Activated CD4-positive, alpha-beta T cell treated with anti-CD3 and anti-CD28 coated beads for 24 hours (primary cell): ENCODE results near the gene CASP14.
"Not testable (repeated sequence)": the region's sequence is repeated elsewhere in the genome, so short reads cannot be mapped to it uniquely, and the experiment has no call there.

ENCODE experiments used
- DNase-seq, 2 donors: peaks; one replicate each; pipeline ENCODE4 v3.0.0-alpha.2; 2020; ENCODE audit warnings: low read depth in 2 of 2

CASP14 gene, protein sequence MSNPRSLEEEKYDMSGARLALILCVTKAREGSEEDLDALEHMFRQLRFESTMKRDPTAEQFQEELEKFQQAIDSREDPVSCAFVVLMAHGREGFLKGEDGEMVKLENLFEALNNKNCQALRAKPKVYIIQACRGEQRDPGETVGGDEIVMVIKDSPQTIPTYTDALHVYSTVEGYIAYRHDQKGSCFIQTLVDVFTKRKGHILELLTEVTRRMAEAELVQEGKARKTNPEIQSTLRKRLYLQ

DNA sequence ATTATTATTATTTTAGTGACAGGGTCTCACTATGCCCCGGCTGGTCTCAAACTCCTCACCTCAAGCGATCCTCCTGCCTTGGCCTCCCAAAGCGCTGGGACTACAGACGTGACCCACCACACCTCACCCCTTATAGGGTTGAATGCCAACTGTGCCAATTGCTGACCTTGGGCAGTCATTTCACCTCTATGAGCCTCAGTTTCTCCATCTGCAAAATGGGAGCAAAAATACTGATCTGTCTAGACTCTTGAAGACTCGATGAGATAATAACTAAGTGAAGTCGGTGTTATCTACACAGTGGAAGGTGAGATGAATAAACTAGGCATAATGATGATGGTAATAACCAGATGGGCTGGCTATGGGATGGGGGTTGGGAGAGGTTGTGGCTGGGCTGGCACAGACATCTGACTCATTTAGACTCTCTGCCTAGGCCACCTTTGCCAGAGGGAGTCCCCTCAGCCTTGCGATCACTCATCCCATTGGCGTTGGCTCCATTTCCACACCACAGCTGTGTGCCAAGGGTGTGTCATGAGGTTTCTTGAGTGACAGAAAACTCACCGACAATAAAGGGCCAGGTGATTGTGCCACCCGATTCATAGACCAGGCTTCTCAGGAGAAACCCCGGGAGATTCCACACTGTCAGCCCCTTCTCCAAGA, at the start of gene CASP14:
CASP14 (plus strand) TSS at position 596 of the 657 bp plus-strand sequence. CDS start 2,772 bp downstream, outside the sequence.
- DNase-seq = no peak

DNA sequence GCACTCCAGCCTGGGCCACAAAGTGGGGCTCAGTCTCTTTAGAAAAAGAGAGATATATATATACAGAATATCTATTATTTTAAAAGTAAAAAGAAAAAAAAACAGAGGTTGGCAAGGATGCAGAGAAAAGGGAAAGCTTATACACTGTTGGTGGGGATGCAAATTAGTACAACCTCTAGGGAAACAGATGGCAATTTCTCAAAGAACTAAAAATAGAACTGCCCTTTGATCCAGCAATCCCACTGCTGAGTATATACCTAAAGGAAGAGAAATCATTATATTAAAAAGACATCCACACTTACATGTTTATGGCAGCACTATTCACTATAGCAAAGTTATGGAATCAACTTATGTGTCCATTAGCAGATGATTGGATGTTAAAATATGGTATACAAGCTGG, 41.0 kb upstream of the CASP14 start:
- DNase-seq = no peak

DNA sequence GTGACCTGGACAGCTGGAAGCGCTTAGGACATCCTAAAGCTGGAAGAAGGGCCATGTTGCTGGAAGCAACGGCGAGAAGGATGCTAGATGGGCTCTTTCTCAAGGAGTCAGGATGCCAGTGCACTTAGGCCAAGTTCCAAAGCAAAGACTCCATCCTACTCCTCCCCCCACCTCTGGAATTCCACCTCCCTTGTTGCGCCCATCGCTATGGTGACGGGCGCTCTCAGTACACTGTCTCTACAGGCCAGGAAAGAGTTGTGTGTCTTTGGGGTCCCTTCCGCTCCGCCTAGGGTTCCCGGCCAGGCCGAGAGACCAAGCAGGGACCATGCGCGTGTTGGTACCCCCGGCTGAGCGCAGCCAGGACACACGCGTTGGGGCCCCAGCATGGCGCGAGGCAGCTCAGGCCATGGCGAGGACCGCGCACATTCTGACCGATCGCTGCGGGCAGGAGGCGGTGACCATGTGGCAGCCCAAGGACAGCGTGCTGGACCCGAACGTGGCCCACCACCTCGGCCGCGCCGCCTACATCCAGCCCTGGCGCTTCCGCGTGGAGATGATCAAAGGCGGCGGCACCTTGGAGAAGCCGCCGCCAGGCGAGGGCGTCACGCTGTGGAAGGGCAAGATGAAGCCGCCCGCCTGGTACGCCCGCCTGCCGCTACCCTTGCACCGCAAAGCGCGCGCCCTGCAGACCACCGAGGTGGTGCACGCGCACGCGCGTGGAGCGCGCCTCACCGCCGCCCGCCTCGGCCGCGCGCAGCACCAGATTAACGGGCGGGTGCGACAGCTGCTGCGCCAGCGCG, 38.6 kb upstream of the CASP14 start:
- no peak for DNase-seq

DNA sequence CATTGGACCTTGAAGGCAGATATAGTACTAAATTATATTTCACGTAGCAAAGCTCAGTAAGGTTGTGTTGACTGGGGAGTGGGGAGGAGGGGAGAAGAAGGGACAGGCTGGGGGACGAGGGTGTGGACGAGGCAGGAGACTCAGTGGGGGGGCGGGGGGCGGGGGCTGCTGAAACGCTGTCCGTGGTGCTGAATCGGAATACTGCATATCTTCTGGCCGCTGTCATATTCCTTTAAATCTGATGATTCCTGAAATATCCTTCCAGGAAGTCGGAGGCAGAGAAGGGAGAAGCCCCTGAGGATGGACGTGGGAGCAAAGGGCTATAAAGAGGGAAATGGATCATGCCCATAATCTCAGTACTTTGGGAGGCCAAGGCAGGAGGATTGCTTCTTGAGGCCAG, 34.7 kb upstream of the CASP14 start:
- DNase-seq = no peak

DNA sequence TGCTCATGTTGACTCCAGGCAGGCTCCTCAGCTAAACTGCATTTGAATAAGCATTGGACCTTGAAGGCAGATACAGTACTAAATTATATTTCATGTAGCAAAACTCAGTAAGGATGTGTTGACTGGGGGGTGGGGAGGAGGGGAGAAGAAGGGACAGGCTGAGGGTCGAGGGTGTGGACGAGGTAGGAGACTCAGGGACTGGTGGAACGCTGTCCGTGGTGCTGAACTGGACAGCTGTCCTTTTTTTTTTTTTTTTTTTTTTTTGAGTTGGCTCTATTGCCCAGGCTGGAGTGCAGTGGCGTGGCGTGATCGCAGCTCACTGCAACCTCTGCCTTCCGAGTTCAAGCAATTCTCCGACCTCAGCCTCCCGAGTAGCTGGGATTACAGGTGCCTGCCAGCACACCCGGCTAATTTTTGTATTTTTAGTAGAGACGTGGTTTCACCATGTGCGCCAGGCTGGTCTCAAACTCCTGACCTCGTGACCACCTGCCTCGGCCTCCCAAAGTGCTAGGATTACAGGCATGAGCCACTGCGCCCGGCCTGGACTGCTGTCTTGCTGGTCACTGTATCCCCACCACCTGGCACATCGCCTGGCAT, 33.2 kb upstream of the CASP14 start:
- no peak for DNase-seq

DNA sequence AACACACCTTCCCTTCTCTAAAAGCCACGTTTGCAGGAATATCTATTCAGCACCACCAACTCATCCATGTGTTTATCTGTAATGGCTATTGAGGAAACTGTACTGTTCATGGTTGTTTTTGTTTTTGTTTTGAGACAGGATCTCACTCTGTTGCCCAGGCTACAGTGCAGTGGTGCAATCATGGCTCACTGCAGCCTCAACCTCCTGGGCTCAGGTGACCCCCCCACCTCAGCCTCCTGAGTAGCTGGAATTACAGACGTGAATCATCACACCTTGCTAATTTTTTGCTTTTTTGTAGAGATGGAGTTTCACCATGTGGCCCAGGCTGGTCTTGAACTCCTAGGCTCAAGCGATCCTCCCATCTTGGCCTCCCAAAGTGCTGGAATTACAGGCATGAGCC, 30.4 kb upstream of the CASP14 start:
- DNase-seq = not testable (repeated sequence)

DNA sequence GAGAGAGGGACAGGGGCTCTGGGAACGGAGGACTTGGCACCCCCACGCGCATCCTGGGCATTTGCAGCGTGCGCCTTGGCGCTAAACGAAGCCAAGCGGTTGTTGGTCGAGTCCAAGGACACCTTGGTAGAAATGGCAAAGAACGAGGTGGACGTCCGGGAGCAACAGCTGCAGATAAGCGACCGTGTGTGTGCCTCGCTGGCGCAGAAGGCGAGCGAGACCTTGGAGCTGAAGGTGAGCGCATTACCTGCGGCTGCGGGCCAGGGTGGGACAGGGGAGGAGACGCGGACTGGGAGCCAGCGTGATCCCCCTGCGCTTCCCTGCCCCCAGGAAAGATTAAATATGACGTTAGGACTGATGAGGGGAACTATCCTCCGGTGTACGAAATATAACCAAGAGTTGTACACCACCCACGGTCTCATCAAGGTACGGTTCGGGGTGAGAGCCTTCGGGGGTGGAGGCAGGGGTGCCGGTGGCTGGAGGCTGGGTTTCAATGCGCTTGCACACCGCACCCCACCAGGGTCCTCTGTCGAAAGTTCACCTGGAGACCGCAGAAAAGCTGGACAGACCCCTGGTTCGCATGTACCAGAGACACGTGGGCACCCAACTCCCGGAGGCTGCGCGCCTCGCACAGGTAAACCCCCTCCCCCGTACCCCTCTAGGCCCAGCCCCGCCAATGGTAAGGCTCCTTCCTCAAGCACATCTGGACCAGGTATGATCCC, 27.8 kb upstream of the CASP14 start:
- DNase-seq = no peak

DNA sequence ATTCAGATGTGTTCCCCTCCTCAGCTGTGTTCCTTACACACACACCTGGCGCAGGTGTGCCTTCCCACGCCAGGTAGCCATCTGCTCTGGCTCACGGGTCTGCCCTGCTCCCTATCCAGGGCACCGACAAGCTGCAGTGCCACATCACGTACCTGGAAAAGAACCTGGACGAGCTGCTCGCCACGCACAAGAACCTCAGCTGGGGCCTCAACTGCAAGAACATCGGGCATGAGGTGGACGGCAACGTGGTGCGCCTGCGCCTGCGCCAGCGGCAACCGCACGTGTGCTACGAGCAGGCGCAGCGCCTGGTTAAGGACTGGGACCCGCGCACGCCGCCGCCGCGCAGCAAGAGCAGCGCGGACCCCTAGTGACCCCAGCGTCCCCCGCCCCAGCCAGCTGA, 26.5 kb upstream of the CASP14 start:
- no peak for DNase-seq

DNA sequence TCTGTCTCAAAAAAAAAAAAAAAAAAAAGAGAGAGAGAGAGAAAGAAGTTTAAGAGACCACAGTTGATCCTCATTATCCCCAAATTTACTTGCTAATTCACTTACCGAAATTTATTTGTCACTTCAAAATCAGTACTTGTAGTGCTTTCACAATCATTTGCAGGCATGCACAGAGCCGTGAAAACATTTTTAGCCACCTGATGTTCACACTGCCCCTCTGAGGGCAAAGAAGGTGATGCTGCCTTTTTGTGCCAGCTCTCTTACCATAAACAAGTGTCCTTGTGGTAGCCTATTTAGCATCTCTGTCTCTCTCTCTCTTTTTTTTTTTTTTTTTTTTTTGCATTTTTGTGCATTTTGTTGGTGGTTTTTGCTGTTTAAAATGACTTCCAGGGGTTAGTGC, 24.1 kb upstream of the CASP14 start:
- DNase-seq = no peak

DNA sequence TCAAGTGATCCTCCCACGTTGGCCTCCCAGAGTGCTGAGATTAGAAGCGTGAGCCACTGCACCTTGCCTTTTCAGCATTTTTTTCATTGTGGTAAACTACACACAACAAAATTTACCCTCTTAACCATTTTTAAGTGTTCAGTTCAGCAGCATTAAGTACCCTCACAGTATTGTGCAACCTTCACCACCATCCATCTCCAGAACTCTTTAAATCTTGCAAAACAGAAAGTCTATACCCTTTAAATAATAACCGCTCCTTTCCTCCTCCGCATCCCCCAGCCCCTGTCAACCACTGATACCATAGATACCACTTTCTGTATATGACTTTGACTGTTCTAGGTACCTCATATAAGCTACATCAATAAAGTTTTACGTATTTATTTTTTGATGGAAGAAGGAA, 20.8 kb upstream of the CASP14 start:
- DNase-seq = no peak

DNA sequence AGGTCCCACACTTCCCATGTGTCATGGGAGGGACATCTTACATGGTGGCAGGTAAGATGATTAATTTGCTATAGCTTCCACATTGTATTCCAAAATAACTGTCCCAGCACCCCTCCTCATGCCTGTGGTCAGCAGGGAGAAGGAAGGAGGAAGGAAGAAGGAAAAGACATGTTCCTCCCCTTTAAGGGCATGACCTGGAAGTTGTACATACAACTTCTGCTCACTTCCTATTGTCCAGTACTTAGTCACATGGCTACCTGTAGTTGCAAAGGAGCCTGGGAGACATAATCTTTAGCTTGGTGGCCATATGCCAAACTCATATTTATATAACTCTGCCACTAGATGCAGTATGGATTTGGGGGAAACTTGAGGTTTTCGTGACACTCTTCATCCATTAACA, 17.6 kb upstream of the CASP14 start:
- DNase-seq = no peak

DNA sequence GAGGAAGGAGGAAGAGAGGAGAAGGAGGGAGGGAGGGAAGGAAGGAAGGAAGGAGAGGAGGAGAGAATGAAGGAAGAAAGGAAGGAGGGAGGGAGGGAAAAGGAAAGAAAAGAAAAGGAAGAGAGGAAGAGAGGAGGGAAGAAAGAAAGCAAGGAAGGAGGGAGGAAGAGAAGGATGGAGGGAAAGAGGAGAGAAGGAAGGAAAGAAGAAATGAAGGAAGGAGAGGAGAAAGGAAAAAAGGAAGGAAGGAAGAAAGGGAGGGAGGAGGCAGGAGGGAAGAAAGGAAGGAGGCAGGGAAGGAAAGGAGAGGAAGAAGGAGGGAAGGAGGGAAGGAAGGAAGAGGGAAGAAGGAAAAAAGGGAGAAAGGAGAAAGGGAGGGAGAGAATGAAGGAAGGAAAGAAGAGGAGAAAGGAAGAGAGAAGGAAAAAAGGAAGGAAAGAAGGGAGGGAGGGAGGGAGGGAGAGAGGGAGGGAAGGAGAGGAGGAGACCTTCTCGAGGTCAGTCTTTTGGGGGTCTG, 13.4 kb upstream of the CASP14 start:
- no peak for DNase-seq

DNA sequence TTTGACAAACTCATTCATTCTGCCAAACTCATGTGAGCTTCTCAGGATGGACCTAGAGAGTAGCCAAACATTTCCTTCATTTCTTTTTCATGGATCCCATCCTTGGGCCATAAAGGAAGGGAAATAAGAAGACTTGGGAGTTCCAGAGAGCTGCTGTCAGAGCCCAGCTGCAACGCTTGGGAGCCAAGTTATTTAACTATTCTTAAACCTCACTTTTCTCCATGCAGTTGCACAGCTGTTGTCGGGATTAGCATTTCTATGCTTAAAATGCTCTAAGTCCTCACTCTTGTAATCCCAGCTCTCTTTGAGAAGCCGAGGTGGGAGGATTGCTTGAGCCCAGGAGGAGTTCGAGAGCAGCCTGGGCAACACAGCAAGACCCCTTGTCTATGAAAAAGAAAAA, 11.7 kb upstream of the CASP14 start:
- DNase-seq = no peak

DNA sequence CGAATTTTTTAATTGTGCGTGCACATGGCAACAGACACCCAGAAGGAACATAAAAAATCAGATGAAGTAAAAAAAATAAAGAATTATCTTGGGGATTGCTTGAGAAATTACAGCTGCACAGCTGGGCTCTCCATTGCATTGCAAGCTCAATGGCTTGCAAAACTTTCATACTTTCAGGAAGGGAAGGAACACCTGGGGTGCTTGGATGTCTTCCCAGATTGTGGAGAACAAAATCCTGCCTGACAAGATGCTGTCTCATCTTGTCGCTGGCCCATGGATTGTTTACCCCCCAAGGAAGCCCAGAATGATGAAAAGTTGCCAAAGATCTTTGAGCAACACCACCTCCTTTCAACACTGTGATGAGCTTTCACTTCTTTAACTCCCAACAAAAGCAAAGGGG, 11.0 kb upstream of the CASP14 start:
- DNase-seq = no peak

DNA sequence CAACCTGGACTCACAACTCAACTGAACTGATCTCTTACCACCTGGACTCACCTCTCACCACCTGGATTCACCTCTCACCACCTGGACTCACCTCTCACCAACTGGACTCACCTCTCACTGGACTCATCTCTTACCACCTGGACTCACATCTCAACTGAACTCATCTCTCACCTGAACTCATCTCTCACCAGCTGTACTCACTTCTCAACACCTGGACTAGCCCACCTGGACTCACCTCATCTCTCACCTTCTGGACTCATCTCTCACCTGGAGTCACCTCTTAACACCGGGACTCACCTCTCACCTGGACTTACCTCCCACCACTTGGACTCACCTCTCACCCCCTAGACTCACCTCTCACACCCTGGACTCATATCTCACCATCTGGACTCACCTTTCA, 7.3 kb upstream of the CASP14 start:
- no peak for DNase-seq

DNA sequence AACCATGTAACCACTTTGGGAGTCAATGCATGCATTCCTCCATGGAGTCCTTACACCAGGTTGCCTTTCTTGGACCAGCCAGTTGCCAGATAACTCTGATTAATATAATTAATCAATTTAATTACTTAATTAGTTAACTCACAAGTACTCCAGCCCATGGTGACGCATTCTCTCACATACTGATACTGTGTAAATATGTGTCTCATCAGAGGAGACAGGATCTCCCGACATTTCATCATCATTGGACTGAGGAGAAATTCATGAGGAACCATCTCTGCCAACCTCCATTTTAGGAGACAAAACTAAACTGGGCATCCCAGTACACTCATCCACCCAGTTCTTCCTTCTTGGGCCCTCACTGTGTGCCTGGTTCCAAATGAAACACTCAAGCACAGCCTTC, 6.5 kb upstream of the CASP14 start:
- DNase-seq = no peak

DNA sequence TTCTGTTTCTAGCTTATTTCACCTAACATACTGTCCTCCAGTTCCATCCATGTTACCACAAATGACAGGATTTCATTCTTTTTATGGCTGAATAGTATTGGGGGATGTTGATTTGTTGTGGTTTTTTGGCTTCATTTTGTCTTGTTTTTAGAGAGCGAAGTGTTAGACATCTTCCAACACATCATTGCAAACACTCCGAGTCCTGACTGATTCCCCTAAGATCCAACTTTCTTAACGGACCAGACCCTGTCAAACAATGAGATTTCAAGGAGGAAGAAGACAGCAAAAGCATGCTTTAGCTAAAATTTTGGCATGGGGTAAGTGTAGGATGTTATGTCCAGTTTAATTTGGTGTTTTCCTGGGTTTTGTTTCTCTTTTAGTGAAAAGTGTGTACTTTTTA, 3.8 kb upstream of the CASP14 start:
- no peak for DNase-seq

DNA sequence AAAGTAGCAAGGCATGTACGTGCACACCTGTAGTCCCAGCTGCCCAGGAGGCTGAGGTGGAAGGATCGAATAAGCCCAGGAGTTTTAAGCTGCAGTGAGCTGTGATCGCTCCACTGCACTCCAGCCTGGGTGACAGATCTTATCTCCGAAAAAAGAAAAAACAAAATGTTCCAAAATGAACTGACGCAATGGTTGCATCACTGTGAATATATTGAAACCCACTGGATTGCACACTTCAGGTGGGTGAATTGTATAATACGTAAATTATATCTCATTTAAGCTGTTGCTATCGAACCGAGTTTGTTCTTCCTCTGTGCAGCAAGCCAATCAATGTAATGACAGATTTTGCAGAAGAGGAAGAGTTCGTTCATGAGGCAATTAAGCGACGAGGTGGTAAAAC, 1.6 kb upstream of the CASP14 start:
- DNase-seq = no peak

DNA sequence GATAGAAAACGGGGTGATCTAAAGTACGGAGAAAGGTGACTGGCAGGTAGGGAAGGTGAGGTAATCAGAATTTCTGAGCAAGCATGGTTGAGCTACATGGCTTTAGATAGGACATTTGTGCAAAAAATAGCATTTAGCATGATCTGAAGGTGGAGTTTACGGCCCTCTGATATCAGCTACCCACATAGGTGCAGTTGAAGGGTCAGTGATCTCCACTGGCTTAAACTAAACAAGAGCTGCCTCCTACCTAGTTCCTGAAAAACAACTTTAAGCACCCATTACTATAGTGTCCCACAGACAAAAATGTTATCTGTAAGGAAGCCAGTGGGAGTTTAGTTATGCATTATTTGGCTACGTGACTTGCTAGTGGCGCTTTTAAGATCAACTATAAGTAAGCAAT, 1.2 kb upstream of the CASP14 start:
- no peak for DNase-seq

DNA sequence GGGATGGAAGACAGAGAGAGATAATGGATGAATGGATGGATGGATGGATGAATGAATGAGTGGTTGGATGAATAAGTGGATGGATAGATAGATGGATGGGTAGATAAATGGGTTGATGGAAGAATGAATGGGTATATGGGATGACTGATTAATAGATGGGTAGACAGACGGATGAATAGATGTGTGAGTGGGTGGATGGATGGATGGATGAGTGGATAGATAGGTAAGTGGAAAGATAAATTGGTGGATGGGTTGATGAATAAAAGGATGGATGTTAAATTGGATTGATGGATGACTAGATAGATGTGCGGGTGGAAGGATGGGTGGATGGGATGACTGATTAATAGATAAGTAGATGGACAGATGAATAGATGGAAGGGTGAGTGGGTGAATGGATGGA, 1.4 kb downstream of the CASP14 start:
- no peak for DNase-seq

DNA sequence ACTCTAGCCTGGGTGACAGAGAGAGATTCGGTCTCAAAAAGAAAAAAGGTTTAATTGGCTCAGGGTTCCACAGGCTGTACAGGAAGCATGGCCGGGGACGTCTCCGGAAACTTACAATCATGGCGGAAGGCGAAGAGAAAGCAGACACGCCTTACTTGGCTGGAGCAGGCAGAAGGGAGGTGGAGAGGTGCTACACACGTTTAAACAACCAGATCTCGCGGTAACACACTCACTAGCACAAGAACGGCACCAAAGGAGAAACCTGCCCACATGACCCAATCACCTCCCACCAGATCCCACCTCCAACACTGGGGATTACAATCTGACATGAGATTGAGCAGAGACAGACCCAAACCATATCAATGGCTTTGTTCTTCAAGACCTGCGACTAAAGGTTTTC, 12.8 kb downstream of the CASP14 start:
- DNase-seq = no peak

DNA sequence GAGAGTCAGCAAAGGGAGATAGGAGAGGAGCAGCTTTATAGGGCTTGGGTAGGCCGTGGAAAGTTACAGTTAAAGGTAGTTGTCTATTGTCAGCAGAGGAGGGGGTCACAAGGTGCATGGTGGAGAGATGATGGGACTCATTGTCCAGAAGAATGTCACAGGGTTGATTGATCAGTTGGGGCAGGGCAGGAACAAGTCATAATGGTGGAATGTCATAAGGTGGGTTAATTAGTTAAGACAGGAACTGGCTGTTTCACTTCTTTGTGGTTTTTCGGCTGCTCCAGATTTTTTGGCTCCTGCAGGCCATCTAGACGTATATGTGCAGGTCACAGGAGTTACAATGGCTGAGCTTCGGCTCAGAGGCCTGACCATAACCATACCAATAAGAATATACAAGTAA, 21.1 kb downstream of the CASP14 start:
- DNase-seq = not testable (repeated sequence)
